ENCODE data around the gene GRM5.

GRM5 gene

GRCh38 chr11:88604260-88604659, 461.5 kb downstream of the GRM5 start:
- no peak for DNase-seq

GRCh38 chr11:88603091-88603867, 462.5 kb downstream of the GRM5 start:
- DNase-seq: no peak

GRCh38 chr11:88597387-88597786, 468.4 kb downstream of the GRM5 start:
- no peak for DNase-seq

DNA sequence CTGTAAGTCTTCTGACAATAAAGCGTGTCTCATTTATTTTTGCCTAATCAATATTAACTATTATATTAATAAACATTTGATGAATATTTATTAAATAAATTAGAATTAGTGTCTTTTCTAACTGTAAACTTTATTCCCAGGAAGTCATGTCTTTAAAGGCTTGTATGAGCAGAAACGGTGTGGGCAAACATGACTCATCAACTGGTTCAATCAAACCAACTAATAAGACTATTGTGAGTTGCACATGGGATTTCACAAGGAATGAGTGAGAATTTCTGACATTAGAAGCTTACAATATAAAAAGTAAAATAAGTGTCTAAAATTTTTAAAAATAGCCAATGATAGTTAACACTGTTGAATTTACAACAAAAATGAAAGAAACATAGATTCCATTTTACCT, 469.0 kb downstream of the GRM5 start:
- no peak for DNase-seq

GRCh38 chr11:88594274-88594950, 471.4 kb downstream of the GRM5 start:
- no peak for DNase-seq

GRCh38 chr11:88590361-88590760, 475.4 kb downstream of the GRM5 start:
- no peak for DNase-seq

DNA sequence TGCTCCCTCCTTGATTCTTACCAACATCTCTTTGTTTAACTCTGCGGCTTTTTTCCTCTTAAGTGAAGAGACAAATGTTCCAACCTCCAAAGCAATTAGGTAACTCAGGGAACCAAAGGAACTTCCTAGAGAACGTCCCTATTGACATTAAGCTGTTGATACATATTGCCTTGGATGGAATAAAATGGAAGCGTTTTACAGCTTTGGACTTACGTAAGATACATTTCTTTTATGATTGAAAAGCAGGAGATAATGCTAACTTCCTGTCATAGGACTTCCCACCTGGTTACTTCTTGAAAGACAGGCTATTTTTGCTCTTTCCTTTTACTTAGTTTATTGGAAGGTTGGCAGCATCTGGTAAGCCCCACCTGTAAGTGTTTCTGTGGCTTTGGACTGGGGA, 482.5 kb downstream of the GRM5 start:
- no peak for DNase-seq

- DNase-seq: no peak
Observed at GRCh38 chr11:88579466-88579865, 486.3 kb downstream of the GRM5 start.

DNA sequence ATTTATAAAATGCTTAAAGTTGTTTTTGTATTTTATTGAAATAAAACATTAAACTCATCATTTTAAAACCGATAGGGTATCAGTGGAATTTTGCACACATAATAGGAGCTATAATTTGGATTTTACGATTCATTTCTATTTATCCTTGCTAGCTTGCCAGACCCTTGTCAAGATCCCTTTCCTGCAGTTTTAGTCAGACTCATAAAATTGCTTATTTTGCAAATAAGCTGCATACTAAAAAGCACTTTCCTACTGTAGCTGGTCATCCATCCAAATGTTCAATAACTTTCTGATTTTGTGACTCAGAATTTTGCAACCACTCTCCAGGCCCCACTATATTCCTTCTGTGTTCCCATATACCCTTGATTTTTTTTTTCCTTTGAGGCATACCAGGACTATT, 489.0 kb downstream of the GRM5 start:
- DNase-seq: no peak

- no peak for DNase-seq
Observed at GRCh38 chr11:88575916-88576315, 489.9 kb downstream of the GRM5 start.

DNA sequence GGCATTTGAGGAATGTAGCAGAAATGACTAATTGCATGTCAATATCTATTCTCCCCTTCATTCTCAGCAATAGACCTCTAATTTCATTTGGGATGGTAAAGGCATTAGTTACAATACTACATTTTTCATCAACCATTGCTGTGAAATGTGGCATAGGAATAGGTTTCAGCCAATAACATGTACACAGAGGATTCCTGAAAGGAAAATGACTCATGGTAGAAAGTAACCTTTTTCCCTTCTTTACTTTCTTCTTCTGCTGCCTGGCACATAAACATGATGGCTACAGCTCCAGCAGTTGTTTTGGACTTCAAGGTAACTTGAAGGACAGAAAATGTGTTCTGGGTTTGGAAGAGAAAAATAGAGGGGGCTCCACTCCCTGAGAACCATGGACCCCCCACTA, 496.4 kb downstream of the GRM5 start:
- no peak for DNase-seq

DNA sequence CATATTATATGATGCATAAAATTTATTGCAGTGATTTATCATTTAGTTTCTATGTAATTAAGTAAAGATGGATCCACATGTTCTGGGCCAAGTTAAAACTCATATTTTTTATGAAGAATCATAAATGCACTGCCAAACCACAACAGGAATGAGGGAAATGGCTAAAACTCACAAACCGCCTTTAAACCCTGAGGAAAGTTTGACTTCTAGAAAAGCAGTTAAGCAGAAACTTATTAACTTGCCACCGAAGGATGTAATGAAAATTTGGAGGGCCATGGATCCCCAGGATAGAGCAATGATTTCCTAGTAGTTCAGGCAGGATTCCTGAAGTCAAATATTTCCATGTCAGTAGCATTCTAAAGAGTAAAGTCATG, 510.0 kb downstream of the GRM5 start:
- no peak for DNase-seq

DNA sequence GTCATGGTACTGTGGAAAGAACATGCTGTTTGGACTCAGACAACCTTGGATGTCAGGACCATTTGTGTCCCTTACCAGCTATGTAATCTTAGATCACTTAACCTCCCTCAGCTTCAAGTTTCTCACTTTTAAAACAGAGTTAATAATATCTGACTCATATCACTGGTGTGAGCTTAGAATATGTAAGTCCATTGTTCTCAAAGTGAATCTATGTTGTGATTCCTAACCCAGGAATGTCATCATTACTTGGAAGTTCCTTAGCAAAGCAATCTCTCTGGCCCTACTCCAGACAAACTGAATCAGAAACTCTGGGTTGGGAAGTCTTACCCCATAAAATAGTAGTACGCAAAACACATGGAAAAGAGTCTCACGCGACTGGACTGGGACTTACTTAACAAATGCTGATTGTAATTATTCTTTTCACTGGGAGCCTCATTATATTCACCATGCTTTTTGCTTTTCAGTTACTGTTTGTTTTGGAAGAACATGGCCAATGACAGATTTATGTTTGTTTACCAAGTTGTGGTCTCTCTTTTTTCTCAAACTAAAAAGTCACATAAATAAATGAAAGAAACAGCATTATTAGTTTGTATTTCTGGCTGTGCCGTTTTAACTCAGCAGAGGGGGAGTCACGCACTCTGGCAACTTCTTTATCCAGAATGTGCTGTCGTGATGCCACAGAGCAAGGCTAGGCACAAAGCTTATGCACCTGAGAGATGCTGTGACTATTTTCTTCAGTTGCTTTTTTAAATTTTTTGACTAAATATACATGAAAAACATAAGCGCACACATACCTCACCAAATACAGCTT, 510.6 kb downstream of the GRM5 start:
- DNase-seq: no peak

- no peak for DNase-seq
Observed at GRCh38 chr11:88553204-88553603, 512.6 kb downstream of the GRM5 start.

GRCh38 chr11:88552379-88553062, 513.3 kb downstream of the GRM5 start:
- peak; percentile 28 for DNase-seq

DNA sequence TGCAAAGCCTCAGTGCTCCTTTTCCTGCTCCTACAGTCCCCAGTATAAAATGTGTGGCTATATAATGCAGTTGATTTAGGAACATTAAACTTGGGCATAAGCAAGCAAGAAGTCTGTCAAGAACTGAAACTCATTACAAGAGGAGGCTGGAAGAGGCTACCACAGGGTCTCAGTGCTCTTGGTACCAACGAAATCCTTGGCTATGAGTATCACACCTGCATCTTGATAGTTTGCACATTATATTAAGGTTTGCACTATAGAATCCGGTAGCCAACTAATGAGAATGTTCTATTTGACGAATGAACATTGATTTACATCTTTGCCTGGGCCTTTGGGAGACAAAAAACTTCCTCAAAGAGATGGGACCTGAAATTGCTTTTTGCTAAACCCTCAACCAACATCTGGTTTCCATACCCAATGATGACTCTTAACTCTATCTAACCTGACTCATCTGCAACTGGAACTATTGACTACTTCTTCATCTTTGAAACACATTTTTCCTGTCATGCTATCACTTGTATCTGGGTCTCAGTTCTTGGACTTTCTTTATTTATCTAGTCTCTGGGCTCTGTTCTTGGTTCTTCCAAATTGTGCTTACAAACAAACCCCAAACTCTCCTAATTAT, 521.0 kb downstream of the GRM5 start:
- DNase-seq: no peak

DNA sequence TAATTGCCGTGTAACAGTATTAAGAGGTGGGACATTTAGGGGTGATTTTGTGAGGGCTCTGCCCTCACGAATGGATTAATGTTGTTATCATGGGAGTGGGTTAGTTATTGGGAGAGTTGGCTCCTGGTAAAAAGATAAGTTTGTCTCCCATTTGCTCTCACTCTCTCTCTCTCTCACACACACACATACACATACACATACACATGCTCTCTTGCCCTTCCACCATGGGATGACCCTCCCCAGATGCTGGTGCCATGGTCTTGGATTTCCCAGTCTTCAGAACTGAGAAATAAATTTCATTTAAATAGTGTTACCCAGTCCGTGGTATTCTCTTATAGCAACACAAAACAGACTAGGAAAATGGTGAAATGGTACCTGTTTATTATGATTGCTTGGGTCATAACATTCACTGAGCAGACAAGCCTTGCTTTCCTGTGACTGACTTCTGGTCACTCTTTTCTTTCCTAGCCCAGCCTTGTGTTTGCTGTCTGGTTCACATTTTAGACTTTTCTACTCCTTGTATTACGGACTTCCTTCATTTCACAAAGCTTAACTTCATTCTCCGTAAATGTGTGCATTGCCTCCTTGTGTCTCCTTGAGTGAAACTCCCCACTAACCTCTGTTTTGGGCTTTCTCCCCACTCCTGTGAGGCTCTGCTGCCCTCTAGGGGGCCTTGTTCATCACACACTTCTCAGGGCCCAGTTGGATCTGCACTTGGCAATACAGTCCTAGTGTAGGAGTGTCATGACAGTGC, 521.7 kb downstream of the GRM5 start:
- DNase-seq: peak; percentile 81

DNA sequence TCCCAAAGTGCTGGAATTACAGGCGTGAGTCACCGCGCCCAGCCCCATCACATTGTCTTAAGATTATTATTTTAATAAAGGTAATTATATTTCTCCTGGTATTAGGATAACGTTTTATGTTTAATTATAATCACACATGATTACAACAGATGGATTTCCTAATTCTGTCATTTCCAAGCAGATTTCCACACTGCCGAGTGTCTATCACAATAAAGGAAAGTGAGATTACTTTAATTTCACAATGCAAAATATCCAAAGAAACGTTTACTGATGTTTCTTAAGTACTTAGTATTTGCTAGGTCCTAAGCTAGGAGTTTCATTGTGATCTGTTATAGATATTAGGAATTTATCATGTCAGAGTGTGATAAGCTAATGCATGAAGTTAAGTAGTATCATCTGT, 524.8 kb downstream of the GRM5 start:
- DNase-seq: no peak

GRCh38 chr11:88538098-88538497, 527.7 kb downstream of the GRM5 start:
- DNase-seq: no peak

- no peak for DNase-seq
Observed at GRCh38 chr11:88537613-88538012, 528.2 kb downstream of the GRM5 start.

GRCh38 chr11:88536616-88537265, 529.0 kb downstream of the GRM5 start:
- no peak for DNase-seq
